Mesendoderm (in vitro differentiated cells): ENCODE results near the gene MID1.

Source experiments
- DNase-seq: peaks from one replicate; pipeline ENCODE4 v3.0.0; 2013
- H2AK5ac ChIP-seq: 2 replicates; pipeline ENCODE4 v1.6.1; 2013; ENCODE audit warnings: low read length, inconsistent platforms
- H2BK120ac ChIP-seq: 2 replicates; pipeline ENCODE4 v1.6.1; 2013; ENCODE audit warnings: low read depth, mild to moderate bottlenecking, low read length, moderate library complexity, mixed read lengths
- H2BK15ac ChIP-seq: replicated peaks from 2 replicates; pipeline ENCODE4 v1.6.1; 2013; ENCODE audit warnings: low read depth, mild to moderate bottlenecking, moderate library complexity
- H2BK5ac ChIP-seq: 2 replicates; pipeline ENCODE4 v1.6.1; 2013; ENCODE audit warnings: low read length, inconsistent platforms
- H3K18ac ChIP-seq: 2 replicates; pipeline ENCODE4 v1.6.1; 2013; ENCODE audit warnings: mild to moderate bottlenecking, low read length, mixed read lengths
- H3K23ac ChIP-seq: one replicate; pipeline ENCODE4 v1.6.1; 2013; ENCODE audit warnings: low read length
- H3K27ac ChIP-seq: 2 replicates; pipeline ENCODE4 v1.5.1; 2013; ENCODE audit warnings: low read depth, mild to moderate bottlenecking, inconsistent platforms, low read length, moderate library complexity
- H3K27me3 ChIP-seq: 2 replicates; pipeline ENCODE4 v1.6.1; 2013; ENCODE audit warnings: low read length, control low read depth, mild to moderate bottlenecking, inconsistent platforms; ENCODE audit not compliant: insufficient read depth, poor library complexity
- H3K36me3 ChIP-seq: 2 replicates; pipeline ENCODE4 v1.6.1; 2013; ENCODE audit warnings: low read length, inconsistent platforms; ENCODE audit not compliant: control insufficient read depth, insufficient read depth
- H3K4ac ChIP-seq: one replicate; pipeline ENCODE4 v1.6.1; 2013; ENCODE audit warnings: low read depth, mild to moderate bottlenecking, low read length, moderate library complexity
- H3K4me1 ChIP-seq: 2 replicates; pipeline ENCODE4 v1.6.1; 2013; ENCODE audit warnings: low read depth, low read length, inconsistent platforms; ENCODE audit not compliant: control insufficient read depth
- H3K4me2 ChIP-seq: 2 replicates; pipeline ENCODE4 v1.6.1; 2013; ENCODE audit warnings: low read length
- H3K4me3 ChIP-seq: 2 replicates; pipeline ENCODE4 v1.5.1; 2013; ENCODE audit warnings: mild to moderate bottlenecking, low read length
- H3K56ac ChIP-seq: one replicate; pipeline ENCODE4 v1.6.1; 2013; ENCODE audit warnings: low read length
- H3K79me1 ChIP-seq: 2 replicates; pipeline ENCODE4 v1.6.1; 2013; ENCODE audit warnings: low read length, inconsistent platforms
- H3K79me2 ChIP-seq: 2 replicates; pipeline ENCODE4 v1.6.1; 2013; ENCODE audit warnings: mild to moderate bottlenecking, low read length; ENCODE audit not compliant: control insufficient read depth, insufficient read depth
- H3K9ac ChIP-seq: 2 replicates; pipeline ENCODE4 v1.6.1; 2013; ENCODE audit warnings: low read length, inconsistent platforms
- H4K5ac ChIP-seq: one replicate; pipeline ENCODE4 v1.6.1; 2013; ENCODE audit warnings: low read length
- H4K8ac ChIP-seq: one replicate; pipeline ENCODE4 v1.6.1; 2013; ENCODE audit warnings: low read depth, mild to moderate bottlenecking, control low read depth, low read length, moderate library complexity
- WGBS: extraction: QIAGEN DNeasy Blood & Tissue Kit; methylation state at CpG from one replicate; pipeline ENCODE4 v1.1.7; 2013; ENCODE audit warnings: low lambda C conversion rate, missing lambda C conversion rate; ENCODE audit not compliant: insufficient coverage; ENCODE audit errors: extremely low coverage; 5-methylcytosine and 5-hydroxymethylcytosine counted together

The MID1 gene

DNA sequence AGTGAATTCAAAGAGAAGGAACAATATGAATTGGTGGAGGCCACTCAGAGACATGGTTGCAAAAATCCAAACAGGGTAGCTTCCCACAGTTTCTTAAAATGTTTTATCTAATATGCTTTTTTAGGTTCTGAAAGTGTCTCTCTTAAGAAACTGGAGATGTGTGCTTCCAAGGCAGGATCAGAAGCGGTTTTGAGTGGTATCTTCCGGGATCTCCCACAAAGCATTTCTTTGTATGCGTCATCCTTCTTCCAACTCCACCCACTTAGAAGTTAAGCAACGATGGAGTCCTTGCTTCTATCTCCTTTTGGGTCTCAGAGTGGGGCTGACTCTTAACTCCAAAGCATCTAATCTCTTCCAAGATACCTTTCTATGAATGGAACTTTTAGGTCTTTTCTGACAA, 196.7 kb downstream of the MID1 start:
- H3K27ac ChIP-seq, result no peak overlapping the region
- H3K4ac ChIP-seq, result no peak overlapping the region
- H3K4me1 ChIP-seq, result no peaks in the 10 kb centered on the region
- H3K79me1 ChIP-seq, result no peaks in the 10 kb centered on the region
- H3K23ac ChIP-seq, result no peak overlapping the region
- no peak overlapping the region for H2BK5ac ChIP-seq
- no peak overlapping the region for H4K8ac ChIP-seq
- H3K79me2 ChIP-seq, result no peaks in the 10 kb centered on the region
- no peak overlapping the region for H3K4me3 ChIP-seq
- no peak for DNase-seq
- no CpG with 5 or more reads among the region's 4 CpGs for WGBS
- no peaks in the 10 kb centered on the region for H3K36me3 ChIP-seq
- no peaks in the 10 kb centered on the region for H3K27me3 ChIP-seq
- H3K9ac ChIP-seq, result no peak overlapping the region
- H3K56ac ChIP-seq, result no peak overlapping the region
- no peak overlapping the region for H3K4me2 ChIP-seq
- no peak overlapping the region for H2BK15ac ChIP-seq
- no peak overlapping the region for H2BK120ac ChIP-seq
- no peak overlapping the region for H3K18ac ChIP-seq
- no peak overlapping the region for H4K5ac ChIP-seq
- no peak overlapping the region for H2AK5ac ChIP-seq

DNA sequence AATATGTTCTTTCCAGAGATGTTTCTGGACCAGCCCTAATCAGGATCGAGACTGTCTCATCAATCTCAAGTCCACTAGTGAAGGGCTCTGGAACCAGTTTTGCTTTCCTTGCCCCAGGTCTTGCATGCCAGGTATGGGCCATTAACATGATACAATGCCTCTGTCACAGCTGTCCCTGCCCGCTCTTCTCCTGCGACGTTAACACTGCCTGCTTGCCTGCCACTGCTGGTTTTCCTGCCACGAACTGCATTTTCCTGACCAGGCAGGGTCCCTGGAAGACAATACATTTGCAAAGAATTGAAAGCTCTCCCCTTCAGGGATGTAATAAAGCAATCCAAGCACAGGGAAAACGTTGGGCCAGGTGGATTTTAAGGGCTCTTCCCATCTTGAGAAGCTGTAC, 200.3 kb downstream of the MID1 start:
- Histone ChIP-seq H2BK15ac (no peak overlapping the region), H3K4me1 (no peaks in the 10 kb centered on the region), H3K4ac (no peak overlapping the region), H2BK5ac (no peak overlapping the region), H3K18ac (no peak overlapping the region), H3K4me2 (no peak overlapping the region), H3K4me3 (no peak overlapping the region), H2BK120ac (no peak overlapping the region), H3K23ac (no peak overlapping the region), H3K79me2 (no peaks in the 10 kb centered on the region), H3K27ac (no peak overlapping the region), H3K56ac (no peak overlapping the region), H2AK5ac (no peak overlapping the region), H3K79me1 (no peaks in the 10 kb centered on the region), H3K9ac (no peak overlapping the region), H4K5ac (no peak overlapping the region), H3K27me3 (no peaks in the 10 kb centered on the region), H4K8ac (no peak overlapping the region), H3K36me3 (no peaks in the 10 kb centered on the region)
- WGBS, result no CpG with 5 or more reads among the region's 6 CpGs
- no peak for DNase-seq

DNA sequence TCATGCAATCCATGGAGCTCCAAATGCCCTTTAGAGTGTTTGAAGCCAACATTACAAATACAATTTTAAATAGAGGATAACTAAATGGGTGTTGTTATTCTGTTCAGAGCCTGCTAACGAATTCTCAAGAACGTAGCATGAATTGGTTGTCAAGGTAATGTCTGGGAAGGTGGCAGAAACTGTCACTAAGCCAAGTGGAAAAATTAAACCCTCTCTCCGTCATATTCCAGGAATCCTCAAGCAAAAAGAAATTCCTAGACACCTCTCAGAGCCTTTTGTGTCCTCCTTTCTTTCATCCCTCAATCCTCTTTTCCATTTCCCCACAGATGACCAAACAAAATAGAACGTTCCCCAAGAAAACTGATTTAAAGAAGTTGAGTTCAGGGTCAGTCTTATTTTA, 204.0 kb downstream of the MID1 start:
- Histone ChIP-seq H3K9ac (no peak overlapping the region), H3K18ac (no peak overlapping the region), H3K4me1 (no peaks in the 10 kb centered on the region), H4K5ac (no peak overlapping the region), H3K79me2 (no peaks in the 10 kb centered on the region), H3K4me3 (no peak overlapping the region), H2BK15ac (no peak overlapping the region), H3K27ac (no peak overlapping the region), H2BK120ac (no peak overlapping the region), H2BK5ac (no peak overlapping the region), H2AK5ac (no peak overlapping the region), H4K8ac (no peak overlapping the region), H3K27me3 (no peaks in the 10 kb centered on the region), H3K23ac (no peak overlapping the region), H3K36me3 (no peaks in the 10 kb centered on the region), H3K4me2 (no peak overlapping the region), H3K79me1 (no peaks in the 10 kb centered on the region), H3K56ac (no peak overlapping the region), H3K4ac (no peak overlapping the region)
- no peak for DNase-seq
- no CpG with 5 or more reads among the region's 4 CpGs for WGBS

DNA sequence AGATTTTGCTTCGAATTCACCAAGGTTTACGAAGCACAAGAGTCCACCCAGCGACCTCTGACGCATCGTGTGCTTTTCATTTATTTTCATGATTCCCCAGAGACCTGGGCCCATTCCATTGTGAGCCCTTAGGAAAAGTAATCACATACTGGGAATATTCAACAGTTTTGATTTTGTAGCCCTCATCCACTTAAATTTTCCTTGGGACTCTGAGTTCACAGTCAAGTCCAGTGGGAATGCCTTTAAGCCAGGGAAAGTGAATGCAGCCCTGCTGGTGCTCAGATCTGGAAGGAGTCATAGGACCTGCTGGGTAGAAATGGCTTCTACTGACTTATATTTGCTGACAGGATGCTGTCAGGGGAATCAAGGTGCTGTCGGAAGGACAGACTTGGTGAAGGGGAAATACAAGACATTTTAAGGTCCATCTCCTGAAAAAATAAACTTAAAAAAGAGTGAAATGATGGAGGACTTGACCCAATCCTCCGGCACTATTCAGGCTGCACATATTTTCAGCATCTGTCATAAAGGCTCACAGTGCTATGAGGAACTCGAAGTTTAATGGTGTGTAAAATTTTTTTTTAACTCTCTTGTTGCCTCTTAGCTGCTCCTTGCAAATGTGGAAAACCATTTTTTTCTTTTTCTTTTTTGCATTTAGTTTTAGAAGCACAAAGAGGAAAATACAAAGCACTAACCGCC, 204.9 kb downstream of the MID1 start:
- H3K4me3 ChIP-seq, result no peak overlapping the region
- no CpG with 5 or more reads among the region's 9 CpGs for WGBS

DNA sequence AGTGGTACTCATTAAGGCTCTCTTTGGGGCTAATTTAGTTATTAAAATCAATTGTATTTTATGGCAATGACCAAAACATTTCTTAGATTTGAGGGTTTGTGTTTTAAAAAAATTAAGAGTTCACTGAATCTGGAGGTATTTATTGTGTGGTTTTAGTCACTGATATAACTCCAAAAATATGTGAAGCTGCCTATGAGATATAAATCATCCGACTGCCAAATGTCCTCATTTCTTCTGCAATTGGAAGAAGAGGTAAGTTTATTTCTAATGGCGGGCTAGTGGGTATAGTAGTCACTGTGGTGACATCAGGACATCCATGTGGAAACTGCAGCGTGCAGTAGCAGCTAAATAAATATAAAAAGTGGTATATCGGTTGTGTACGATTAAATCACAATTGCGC, 205.5 kb downstream of the MID1 start:
- H2AK5ac ChIP-seq, result no peak overlapping the region
- H2BK5ac ChIP-seq, result no peak overlapping the region
- WGBS, result no CpG with 5 or more reads among the region's 6 CpGs
- DNase-seq, result no peak
- H2BK120ac ChIP-seq, result no peak overlapping the region
- no peak overlapping the region for H3K4ac ChIP-seq
- no peaks in the 10 kb centered on the region for H3K4me1 ChIP-seq
- no peaks in the 10 kb centered on the region for H3K79me1 ChIP-seq
- no peak overlapping the region for H2BK15ac ChIP-seq
- H3K36me3 ChIP-seq, result no peaks in the 10 kb centered on the region
- no peak overlapping the region for H3K23ac ChIP-seq
- no peak overlapping the region for H3K27ac ChIP-seq
- H3K4me2 ChIP-seq, result no peak overlapping the region
- no peaks in the 10 kb centered on the region for H3K27me3 ChIP-seq
- H3K9ac ChIP-seq, result no peak overlapping the region
- H3K79me2 ChIP-seq, result no peaks in the 10 kb centered on the region
- no peak overlapping the region for H3K56ac ChIP-seq
- no peak overlapping the region for H4K5ac ChIP-seq
- H3K18ac ChIP-seq, result no peak overlapping the region
- H4K8ac ChIP-seq, result no peak overlapping the region
- H3K4me3 ChIP-seq, result no peak overlapping the region

More for the DNA sequence above, 204.9 kb downstream of the MID1 start:
- Histone ChIP-seq H3K79me1 (no peaks in the 10 kb centered on the region), H3K27ac (no peak overlapping the region), H4K5ac (no peak overlapping the region), H3K27me3 (no peaks in the 10 kb centered on the region), H3K18ac (no peak overlapping the region), H3K23ac (no peak overlapping the region), H2BK120ac (no peak overlapping the region), H2BK15ac (no peak overlapping the region), H3K4me1 (no peaks in the 10 kb centered on the region), H3K56ac (no peak overlapping the region), H2AK5ac (no peak overlapping the region), H4K8ac (no peak overlapping the region), H3K9ac (no peak overlapping the region), H3K36me3 (no peaks in the 10 kb centered on the region), H3K79me2 (no peaks in the 10 kb centered on the region), H2BK5ac (no peak overlapping the region), H3K4me2 (no peak overlapping the region), H3K4ac (no peak overlapping the region)
- no peak for DNase-seq
